ENCODE measurements around the gene STK25.

The STK25 gene

GRCh38 chr2:241492174-241492565 is 16.2 kb downstream of the STK25 start:
- no peak for DNase-seq

GRCh38 chr2:241491549-241492173 is 16.7 kb downstream of the STK25 start:
- no peak for DNase-seq

GRCh38 chr2:241490825-241491506 is 17.4 kb downstream of the STK25 start:
- no peak for DNase-seq

GRCh38 chr2:241489733-241490680 is 18.4 kb downstream of the STK25 start:
- no peak for DNase-seq

GRCh38 chr2:241489088-241489487 is 19.3 kb downstream of the STK25 start:
- DNase-seq, result no peak

GRCh38 chr2:241485172-241485911 is 23.0 kb downstream of the STK25 start:
- no peak for DNase-seq

GRCh38 chr2:241483305-241483704 is 25.1 kb downstream of the STK25 start:
- no peak for DNase-seq

GRCh38 chr2:241482126-241482955 is 26.0 kb downstream of the STK25 start:
- no peak for DNase-seq

- no peak for DNase-seq
Observed at GRCh38 chr2:241481687-241482086, 26.7 kb downstream of the STK25 start.

- no peak for DNase-seq
Observed at GRCh38 chr2:241479026-241479898, 29.1 kb downstream of the STK25 start.

- DNase-seq, result no peak
Observed at GRCh38 chr2:241478166-241478565, 30.2 kb downstream of the STK25 start.

- no peak for DNase-seq
Observed at GRCh38 chr2:241475267-241475666, 33.1 kb downstream of the STK25 start.

- no peak for DNase-seq
Observed at GRCh38 chr2:241473399-241473798, 35.0 kb downstream of the STK25 start.

GRCh38 chr2:241469746-241470145 is 38.6 kb downstream of the STK25 start:
- DNase-seq, result no peak

GRCh38 chr2:241468476-241468781 is 40.0 kb downstream of the STK25 start:
- no peak for DNase-seq

GRCh38 chr2:241467777-241468475 is 40.5 kb downstream of the STK25 start:
- no peak for DNase-seq

GRCh38 chr2:241466230-241466629 is 42.2 kb downstream of the STK25 start:
- DNase-seq, result no peak

GRCh38 chr2:241465543-241465942 is 42.8 kb downstream of the STK25 start:
- DNase-seq, result peak in 1 of 2 experiments; percentile 26

- DNase-seq, result no peak
Observed at GRCh38 chr2:241463276-241464135, 44.9 kb downstream of the STK25 start.

Measured in NCI-H526 (cell line).